ENCODE measurements around the gene PVR. TPM values are rescaled to one million over a fixed set of nuclear protein-coding genes. Genes with fewer than 3 reads are reported as not detected.
A peak's percentile ranks its signal among the peaks of the same experiment; 100 is the strongest.
"Not testable (repeated sequence)": the region's sequence is repeated elsewhere in the genome, so short reads cannot be mapped to it uniquely, and the experiment has no call there.

Gene PVR
- total RNA-seq, 2 donors from 2014 or later, result 31.0 to 35.7 TPM

DNA sequence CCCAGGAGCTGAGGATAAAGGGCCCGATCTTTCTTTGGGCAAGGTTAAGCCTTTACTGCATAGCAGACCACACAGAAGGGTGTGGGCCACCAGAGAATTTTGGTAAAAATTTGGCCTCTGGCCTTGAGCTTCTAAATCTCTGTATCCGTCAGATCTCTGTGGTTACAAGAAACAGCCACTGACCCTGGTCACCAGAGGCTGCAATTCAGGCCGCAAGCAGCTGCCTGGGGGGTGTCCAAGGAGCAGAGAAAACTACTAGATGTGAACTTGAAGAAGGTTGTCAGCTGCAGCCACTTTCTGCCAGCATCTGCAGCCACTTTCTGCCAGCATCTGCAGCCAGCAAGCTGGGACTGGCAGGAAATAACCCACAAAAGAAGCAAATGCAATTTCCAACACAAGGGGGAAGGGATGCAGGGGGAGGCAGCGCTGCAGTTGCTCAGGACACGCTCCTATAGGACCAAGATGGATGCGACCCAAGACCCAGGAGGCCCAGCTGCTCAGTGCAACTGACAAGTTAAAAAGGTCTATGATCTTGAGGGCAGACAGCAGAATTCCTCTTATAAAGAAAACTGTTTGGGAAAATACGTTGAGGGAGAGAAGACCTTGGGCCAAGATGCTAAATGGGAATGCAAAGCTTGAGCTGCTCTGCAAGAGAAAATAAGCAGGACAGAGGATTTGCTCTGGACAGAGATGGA is 19.1 kb downstream of the PVR start:
- no peak for DNase-seq
- no peak for ATAC-seq
- intact Hi-C loops (cut with DNase I, micrococcal nuclease), result no loop called here

DNA sequence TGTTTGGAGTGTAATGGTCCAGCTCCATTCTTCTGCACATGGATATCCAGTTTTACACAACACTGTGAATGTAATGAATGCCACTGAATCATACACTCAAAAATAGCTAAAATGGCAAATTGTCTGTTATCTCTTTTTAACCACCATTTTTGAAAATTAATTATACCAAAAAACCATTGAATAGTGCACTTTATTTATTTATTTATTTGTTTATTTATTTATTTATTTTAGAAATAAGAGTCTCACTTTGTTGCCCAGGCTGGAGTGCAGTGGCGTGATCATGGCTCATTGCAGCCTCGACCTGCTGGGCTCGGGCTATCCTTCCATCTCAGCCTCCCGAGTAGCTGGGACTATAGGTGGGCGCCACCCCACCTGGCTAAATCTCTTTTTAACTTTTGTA is 20.3 kb downstream of the PVR start:
- intact Hi-C loops (cut with DNase I, micrococcal nuclease), result no loop called here
- DNase-seq (no peak), ATAC-seq (no peak)

DNA sequence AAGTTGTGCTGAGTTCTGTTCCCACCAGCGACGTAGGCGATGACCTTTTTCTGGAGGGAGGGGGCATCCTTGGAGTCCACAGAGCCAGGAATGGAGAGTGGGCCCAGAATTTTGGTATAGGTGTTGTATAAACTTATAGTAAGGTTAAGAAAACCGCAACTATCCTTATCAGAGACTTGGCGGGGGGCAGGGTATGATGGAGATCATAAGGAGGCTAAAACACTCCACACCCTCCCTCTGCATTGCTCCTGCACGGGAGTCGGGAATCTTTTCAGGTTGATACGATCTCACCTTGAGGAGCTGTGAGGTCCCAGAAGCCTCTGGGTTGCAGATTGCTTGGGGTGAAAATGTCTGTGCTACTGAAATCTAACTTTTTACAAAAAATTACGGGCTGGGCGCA is 21.3 kb downstream of the PVR start:
- intact Hi-C loops (cut with DNase I, micrococcal nuclease), result no loop called here
- no peak for DNase-seq
- ATAC-seq, result no peak

DNA sequence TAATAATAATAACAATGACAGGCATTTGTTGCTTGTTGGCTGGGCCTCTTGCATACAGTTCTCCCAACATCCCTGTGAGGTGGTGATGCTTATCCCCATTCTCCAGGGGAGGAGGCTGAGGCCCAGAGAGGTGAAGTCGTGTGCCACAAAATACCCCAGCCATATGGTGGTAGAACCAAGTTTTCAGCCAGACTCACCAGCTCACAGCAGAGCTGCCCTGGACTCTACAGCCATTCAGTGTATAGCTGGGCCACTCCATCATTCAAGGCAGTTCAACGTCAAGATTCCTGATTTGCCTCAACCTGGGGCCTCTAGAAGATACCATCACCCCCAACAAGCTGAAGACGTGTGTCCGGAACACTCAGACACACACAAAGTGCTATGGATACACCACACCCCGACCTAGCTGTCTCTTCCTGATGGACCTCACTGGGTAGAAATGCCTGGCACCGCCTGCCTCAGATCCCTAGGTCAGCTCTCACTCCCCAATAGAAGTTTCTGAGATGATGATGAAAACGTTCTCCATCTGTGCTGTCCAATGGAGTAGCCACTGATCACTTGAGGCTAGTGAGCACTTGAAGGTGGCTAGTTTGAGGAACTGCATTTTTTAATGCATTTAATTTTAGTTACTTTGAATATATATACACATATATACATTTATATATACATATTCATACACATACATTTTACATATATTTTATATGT is 23.3 kb downstream of the PVR start:
- DNase-seq, result no peak
- intact Hi-C loops (cut with DNase I, micrococcal nuclease), result no loop called here
- no peak for ATAC-seq

DNA sequence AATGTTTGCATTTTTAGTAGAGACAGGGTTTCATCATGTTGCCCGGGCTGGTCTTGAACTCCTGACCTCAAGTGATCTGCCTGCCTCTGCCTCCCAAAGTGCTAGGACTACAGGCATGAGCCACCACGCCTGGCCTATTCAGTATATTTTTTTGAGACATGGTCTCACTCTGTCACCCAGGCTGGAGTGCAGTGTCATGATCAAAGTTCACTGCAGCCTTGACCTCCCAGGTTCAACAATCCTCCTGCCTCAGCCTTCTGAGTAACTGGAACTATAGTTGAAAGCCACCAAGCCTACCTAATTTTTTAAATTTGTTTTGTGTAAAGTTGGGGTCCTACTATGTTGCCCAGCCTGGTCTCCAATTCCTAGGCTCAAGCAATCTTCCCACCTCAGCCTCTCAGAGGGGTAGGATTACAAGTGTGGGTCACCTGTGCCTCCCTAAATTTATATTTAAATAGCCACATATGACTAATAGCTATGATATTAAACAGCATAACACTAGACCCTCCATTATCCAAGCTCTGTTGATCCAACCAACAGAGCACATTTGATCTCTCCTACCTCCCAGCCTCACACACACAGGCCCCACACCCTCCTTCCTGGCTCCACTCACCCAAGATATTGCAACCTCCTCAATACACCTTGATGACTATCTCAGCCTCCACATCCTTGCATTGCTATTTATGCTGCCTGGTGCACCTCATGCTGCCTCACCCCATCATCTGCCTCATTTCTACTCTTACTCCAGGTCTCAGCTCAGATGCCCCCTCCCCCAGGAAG is 25.5 kb downstream of the PVR start:
- peak; percentile 25 for ATAC-seq
- no peak for DNase-seq
- intact Hi-C loops (cut with DNase I, micrococcal nuclease), result no loop called here

DNA sequence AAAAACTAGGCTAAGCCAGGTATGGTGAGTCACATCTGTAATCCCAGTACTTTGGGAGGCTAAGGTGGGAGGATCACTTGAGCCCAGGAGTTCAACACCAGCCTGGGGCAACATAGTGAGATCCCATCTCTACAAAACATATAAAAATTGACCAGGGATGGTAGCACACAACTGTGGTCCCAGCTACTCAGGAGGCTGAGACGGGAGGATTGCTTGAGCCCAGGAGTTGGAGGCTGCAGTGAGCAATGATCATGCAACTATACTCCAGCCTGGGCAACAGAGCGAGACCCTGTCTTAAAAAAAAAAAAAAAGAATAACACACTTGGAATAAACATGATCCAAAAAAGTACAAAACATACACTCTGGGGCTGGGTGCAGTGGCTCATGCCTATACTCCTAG is 26.3 kb downstream of the PVR start:
- ATAC-seq; intact Hi-C loops (cut with DNase I, micrococcal nuclease): not testable (repeated sequence)

DNA sequence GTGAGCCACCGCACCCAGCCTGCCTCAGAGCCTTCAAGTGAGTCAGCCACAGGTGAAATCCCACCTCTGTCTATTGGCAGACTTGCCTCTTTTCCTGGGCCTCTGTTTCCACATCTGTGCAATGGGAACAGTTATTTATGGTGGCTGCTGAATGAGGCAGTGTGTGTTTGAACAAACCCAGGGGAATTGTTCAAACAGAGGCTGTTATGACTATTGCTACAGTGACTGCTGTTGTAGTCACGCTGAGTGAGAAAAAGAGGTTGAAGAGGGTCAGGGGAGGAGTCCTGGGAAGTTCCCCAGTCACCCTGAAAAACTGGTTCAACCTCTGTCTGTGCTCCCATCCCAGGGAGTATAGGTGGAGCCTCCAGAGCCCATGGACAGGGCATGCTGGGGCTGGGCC is 27.7 kb downstream of the PVR start, which contains the start of gene CEACAM19:
TSS of gene CEACAM19 (plus strand) at position 83 of the 400 bp plus-strand sequence. CDS start 450 bp downstream, outside the sequence.
- ATAC-seq, result peak; percentile 37
- intact Hi-C loops (cut with DNase I, micrococcal nuclease), result no loop called here
- no peak for DNase-seq

More for the DNA sequence above, 26.3 kb downstream of the PVR start:
- not testable (repeated sequence) for DNase-seq

DNA sequence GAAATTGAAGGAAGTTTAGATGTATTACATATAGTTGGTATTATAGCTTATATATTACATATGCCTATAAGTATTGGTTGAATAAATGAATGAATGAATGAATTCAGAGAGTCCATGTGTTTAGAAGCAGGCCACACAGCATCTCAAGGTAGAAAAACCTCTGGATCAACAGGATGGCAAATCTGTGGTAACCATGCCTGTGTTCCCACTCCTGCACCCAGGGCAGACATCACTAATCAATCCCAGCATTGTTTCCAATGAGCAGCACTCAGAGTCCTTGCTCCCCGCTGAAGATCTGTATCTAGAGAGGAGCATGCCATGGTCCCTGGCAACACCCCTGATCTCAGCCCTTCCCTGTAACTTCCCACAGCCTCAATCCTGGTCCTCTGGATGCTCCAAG is 28.5 kb downstream of the PVR start:
- ATAC-seq, result no peak
- intact Hi-C loops (cut with DNase I, micrococcal nuclease), result no loop called here
- no peak for DNase-seq

DNA sequence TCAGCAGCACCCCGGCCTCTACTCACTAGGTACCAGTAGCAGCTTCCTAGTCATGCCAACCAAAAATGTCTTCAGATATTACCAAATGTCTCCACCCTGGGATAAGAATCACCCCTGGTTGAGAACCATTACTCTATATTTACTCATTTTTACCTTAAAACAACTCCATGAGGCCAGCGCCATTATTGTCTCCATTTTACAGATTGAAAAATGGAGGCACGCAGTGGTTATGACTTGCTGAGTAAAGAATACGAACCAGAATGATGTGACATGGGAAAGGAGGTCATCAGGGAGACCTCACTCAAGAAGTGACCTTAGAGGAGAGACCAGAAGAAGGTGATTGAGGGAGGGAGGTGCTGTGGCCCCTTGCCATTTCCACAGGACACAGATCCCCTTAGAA is 29.8 kb downstream of the PVR start:
- ATAC-seq (no peak), DNase-seq (no peak)
- intact Hi-C loops (cut with DNase I, micrococcal nuclease), result no loop called here

DNA sequence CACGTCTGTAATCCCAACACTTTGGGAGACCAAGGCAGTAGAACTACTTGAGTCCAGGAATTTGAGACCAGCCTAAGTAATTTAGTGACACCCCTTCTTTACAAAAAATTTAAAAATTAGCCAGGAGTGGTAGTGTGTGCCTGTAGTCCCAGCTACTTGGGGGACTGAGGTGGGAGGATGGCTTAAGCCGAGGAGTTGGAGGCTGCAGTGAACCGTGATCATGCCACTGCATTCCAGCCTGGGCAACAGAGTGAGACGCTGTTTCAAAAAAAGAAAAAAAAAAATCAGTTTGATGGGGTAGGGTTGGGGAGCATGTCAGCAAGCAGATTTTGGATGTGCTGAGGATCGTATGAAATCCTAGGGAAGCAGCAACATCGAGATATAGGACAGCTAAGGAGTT is 31.8 kb downstream of the PVR start:
- no peak for ATAC-seq
- intact Hi-C loops (cut with DNase I, micrococcal nuclease), result no loop called here
- no peak for DNase-seq

DNA sequence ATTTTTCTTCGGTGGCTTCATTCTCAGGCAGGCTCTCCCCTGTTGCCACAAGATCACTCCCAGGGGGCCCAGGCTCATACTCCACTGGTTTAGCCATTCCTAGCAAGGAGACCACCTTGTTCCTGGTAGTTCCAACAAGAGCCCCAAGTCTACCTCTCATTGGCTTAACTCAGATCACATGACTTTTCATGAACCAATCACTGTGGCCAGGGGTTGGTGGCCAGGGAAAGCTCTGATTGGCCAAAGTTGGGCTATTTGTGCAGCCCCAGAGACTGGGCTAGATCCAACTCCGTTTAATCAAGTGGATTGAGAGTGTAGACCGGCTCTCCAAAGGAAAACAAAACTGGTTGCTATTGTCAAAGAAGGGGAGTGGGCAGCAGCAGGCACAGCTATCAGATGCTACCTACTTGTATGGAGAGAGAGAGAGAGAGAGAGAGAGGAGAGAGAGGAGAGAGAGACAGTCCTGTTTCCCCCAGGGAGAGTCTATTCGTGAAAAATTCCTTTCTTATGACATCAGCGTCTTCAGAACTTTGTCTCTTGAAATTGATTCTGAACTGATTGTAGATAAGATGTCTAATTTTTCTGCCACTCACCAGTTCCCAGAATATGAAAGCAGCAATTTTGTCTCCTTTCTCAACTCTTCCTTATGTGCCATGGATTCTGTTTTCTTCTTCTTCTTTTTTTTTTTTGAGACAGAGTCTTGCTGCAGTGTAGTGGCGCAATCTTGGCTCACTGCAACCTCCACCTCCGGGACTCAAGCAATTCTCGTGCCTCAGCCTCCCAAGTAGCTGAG is 33.5 kb downstream of the PVR start:
- DNase-seq (no peak), ATAC-seq (no peak)
- intact Hi-C loops (cut with DNase I, micrococcal nuclease), result no loop called here

DNA sequence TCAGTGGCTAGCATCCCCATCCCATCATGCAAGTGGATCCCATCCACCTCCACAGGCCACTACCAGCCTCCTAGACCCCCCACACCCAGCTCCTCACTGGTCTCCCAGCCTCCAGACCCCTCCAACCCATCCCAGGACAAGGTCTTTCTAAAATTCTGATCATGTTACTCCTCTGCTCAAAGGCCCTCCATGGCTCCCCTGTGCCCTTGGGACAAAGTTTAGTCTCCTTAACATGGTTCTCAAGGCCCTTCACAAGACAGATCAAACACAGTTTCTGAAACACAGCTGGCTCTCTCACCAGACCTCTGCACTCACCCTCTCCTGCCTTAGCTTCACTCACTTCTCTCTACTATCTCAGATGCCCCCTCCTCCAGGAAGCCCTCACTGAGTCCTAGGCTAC is 36.8 kb downstream of the PVR start:
- no peak for DNase-seq
- peak; percentile 6 for ATAC-seq
- intact Hi-C loops (cut with DNase I, micrococcal nuclease), result no loop called here

DNA sequence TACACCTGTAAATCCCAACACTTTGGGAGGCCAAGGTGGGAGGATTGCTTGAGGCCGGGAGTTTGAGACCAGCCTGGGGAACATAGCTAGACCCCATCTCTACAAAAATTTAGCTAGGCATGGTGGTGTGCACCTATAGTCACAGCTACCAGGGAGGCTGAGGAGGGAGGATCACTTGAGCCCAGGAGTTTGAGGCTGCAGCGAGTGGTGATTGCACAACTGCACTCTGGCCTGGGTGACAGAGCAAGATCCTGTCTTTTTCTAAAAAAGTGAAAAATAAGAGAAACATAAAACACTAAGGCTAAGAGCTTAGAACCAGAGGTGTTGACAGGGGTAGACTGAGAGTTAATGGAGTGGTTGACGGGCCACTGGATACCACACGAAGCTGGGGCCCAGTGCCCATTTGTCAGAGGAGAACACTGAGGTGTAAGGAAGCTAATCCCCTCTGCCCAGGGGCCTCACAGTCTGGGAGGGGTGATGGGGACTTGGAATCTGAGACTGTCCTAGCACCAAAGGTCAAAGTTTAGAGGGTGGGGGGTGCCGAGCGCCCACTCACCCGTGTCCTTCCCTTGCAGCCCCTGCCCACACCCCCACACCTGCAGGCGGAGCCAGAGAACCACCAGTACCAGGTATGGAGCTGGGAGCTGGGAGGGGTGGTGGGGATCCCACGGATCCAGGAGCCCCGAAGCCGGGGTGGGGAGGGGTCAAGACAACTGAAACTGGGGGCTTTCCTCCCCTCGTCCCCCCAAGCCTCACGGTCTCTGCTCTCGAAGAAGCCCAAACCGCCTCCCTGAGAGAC is 38.5 kb downstream of the PVR start:
- intact Hi-C loops (cut with DNase I, micrococcal nuclease), result no loop called here
- DNase-seq (no peak), ATAC-seq (no peak)

DNA sequence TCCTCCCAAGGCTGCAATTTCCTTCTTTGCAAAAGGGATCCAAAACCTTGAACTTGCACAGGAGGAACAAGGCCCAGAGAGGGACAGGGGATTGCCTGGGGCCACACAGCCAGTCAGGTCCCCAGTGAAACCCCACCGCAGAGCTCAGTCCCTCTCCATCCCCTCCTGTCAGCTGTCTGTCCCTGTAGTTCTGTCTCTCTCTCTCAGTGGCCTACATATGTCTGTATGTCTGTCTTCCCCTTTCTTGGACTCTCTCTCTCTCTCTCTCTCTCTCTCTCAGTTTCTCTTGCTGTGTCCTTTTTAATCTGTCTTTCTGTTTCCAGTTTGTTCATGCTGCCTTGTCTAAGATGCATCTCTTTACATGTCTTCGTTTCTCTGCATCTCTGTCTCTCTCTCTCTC is 39.1 kb downstream of the PVR start:
- ATAC-seq (no peak), DNase-seq (no peak)
- intact Hi-C loops (cut with DNase I, micrococcal nuclease), result no loop called here

DNA sequence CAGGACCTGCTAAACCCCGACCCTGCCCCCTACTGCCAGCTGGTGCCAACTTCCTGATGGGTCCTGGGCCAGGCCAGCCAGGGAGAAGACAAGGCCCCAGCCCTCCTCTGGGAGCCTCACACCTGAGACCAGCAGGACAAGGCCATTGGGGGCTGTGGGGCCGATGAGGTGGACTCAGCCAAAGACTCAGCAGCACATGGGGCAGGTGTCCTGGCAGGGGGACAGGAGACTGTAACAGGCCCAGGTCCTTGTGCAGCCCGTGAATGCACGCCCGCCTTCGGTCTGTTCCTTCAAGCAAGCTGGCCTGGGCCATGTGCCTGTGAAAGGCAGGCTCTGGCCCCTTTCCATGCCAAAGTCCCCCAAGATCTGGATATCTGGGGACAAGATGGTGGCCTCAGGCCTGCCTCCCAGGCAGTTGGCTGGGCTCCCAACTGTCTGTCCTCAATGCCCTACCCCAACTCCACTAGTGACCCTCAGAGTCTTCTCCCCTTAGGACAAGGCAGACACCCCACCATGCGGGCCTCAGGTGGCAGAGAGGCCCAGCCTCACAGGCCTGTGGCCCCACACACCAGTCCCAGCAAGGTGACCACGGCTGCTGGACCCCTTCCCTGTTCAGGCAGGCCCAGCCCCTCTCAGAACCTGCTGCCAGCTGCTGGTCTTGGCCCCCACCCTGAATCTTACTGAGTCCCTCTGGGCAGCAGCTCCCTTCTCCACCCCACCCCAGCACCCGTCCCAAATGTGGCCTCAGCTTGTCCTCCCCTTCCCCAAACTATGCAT is 39.9 kb downstream of the PVR start:
- ATAC-seq, result peak; percentile 16
- intact Hi-C loops (cut with DNase I, micrococcal nuclease), result no loop called here
- no peak for DNase-seq

DNA sequence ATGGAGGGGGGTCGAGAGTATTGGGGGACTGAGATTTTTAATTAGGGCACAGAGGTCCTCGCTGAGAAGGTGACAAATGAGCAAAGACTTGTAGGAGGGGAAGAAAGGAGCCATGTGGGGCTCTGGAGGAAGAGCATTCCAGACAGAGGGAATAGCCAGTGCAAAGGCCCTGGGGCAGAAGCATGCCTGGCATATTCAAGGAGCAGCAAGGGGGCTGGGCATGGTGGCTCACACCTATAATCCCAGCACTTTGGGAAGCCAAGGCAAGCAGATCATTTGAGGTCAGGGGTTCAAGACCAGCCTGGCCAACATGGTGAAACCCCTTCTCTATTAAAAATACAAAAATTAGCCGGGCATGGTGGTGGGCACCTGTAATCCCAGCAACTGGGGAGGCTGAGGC is 40.7 kb downstream of the PVR start:
- intact Hi-C loops (cut with DNase I, micrococcal nuclease); DNase-seq; ATAC-seq: not testable (repeated sequence)
